Endothelial cell of umbilical vein (primary cell): ENCODE measurements around the gene NOP58.

ENCODE experiments used
- CTCF ChIP-seq, 2 donors: IDR thresholded peaks; 1 replicate in 1 of 2; 2 replicates in 1 of 2; pipeline ENCODE4 v1.5.1; 2011; ENCODE audit warnings: low read length in 2 of 2, mild to moderate bottlenecking in 2 of 2, moderate library complexity in 2 of 2, control low read depth in 1 of 2, inconsistent platforms in 1 of 2, low read depth in 1 of 2; ENCODE audit not compliant: insufficient read depth in 1 of 2; ENCODE audit errors: extremely low read depth in 1 of 2
- GATA2 ChIP-seq: IDR thresholded peaks from 2 replicates; pipeline ENCODE4 v1.7.0; 2011; ENCODE audit warnings: low read depth, mild to moderate bottlenecking, moderate library complexity, mixed read lengths, low read length; ENCODE audit not compliant: insufficient read length, insufficient read depth
- JUN ChIP-seq: IDR thresholded peaks from 2 replicates; pipeline ENCODE4 v1.6.1; 2011; ENCODE audit warnings: borderline replicate concordance, low read depth; ENCODE audit not compliant: insufficient read length, insufficient read depth
- MAX ChIP-seq: IDR thresholded peaks from 2 replicates; pipeline ENCODE4 v1.6.1; 2011; ENCODE audit not compliant: insufficient read depth, insufficient read length
- MYC ChIP-seq: IDR thresholded peaks from one replicate; pipeline ENCODE4 v1.6.1; 2011; ENCODE audit warnings: mild to moderate bottlenecking, low read depth, low read length
- POLR2A ChIP-seq: IDR thresholded peaks from 2 replicates; pipeline ENCODE4 v1.6.1; 2012; ENCODE audit warnings: low read depth, mild to moderate bottlenecking, control low read depth, low read length
- POLR2AphosphoS5 ChIP-seq: IDR thresholded peaks from 2 replicates; pipeline ENCODE4 v1.6.1; 2012; ENCODE audit warnings: low read depth, mild to moderate bottlenecking, control low read depth, low read length, moderate library complexity; ENCODE audit not compliant: insufficient read depth

DNA sequence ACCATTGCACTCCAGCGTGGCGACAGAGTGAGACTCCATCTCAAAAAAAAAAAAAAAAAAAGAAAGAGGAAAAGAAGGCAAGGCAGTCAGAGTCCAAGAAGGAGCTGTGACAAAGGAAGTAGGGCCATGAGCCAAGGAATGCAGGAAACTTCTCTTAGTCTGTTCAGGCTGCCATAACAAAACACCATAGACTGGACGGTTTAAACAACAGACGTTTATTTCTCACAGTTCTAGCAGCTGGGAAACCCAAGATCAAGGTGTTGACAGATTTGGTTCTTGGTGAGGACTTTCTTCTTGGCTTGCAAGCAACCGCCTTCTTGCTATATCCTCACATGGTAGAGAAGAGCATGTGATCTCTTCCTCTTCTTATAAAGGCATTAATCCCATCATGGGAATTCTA is 14.1 kb upstream of the NOP58 start:
- TF ChIP-seq CTCF (IDR thresholded peaks at IDR 0.05; ENCODE audit: extremely low read depth in 1 of 2, insufficient read depth in 1 of 2, low read depth in 1 of 2, low read length in 2 of 2): no peak
- TF ChIP-seq POLR2AphosphoS5: no peak
- TF ChIP-seq MYC: no peak
- no peak for TF ChIP-seq JUN
- no peak for TF ChIP-seq POLR2A
- no peak for TF ChIP-seq MAX
- TF ChIP-seq GATA2: no peak
